Caco-2 (cell line): ENCODE results near the gene DERA. TPM values are rescaled to one million over a fixed set of nuclear protein-coding genes. Genes with fewer than 3 reads are reported as not detected.

Experiments used
- BruUV-seq: library from RNA; stranded (reverse); fragments of 400-500 nt; replicated peaks from 2 replicates; lab custom pipeline; 2021; lab: Mats Ljungman, UMichigan
- CTCF ChIA-PET: fragments of 300-600 bp; sonication (Branson Sonifier 250); formaldehyde crosslinking; loops from one replicate; lab custom pipeline; 2022; ENCODE audit warnings: antibody characterized with exemption; lab: Charles Lee
- POLR2A ChIA-PET: fragments of 300-600 bp; sonication (Branson Sonifier 250); formaldehyde crosslinking; loops from one replicate; lab custom pipeline; 2022; ENCODE audit warnings: antibody characterized with exemption; lab: Charles Lee
- DNase-seq, 2 experiments: peaks; one replicate each; pipeline versions ENCODE4 v3.0.0 to v3.0.0-alpha.2; 2020 to 2022
- H3K27me3 ChIP-seq: replicated peaks from 2 replicates; pipeline ENCODE4 v1.6.0; 2011; ENCODE audit warnings: low read length; ENCODE audit not compliant: control insufficient read depth, insufficient read depth
- H3K36me3 ChIP-seq: 2 replicates; pipeline ENCODE4 v1.5.1; 2011; ENCODE audit warnings: low read length; ENCODE audit not compliant: control insufficient read depth, insufficient read depth
- H3K4me1 ChIP-seq: fragments of 250-450 bp; sonication (Bioruptor Pico); 2 replicates; pipeline ENCODE4 v1.5.1; 2020; ENCODE audit warnings: mild to moderate bottlenecking
- H3K4me3 ChIP-seq: 2 replicates; pipeline ENCODE4 v1.5.1; 2011; ENCODE audit warnings: low read depth, mild to moderate bottlenecking, control low read depth, low read length
- H3K9me3 ChIP-seq: fragments of 250-450 bp; sonication (Bioruptor Pico); 2 replicates; pipeline ENCODE4 v1.5.1; 2020; ENCODE audit warnings: mild to moderate bottlenecking, moderate library complexity
- H3K27ac Mint-ChIP-seq: one replicate; pipeline ENCODE4 v1.8.0; 2022; ENCODE audit warnings: mixed read lengths; ENCODE audit not compliant: unreplicated experiment
- H3K27me3 Mint-ChIP-seq: one replicate; pipeline ENCODE4 v1.8.0; 2022; ENCODE audit warnings: mixed read lengths; ENCODE audit not compliant: insufficient read depth, unreplicated experiment
- H3K36me3 Mint-ChIP-seq: one replicate; pipeline ENCODE4 v1.8.0; 2022; ENCODE audit warnings: mild to moderate bottlenecking, mixed read lengths; ENCODE audit not compliant: insufficient read depth, unreplicated experiment
- H3K4me1 Mint-ChIP-seq: one replicate; pipeline ENCODE4 v1.8.0; 2022; ENCODE audit warnings: low read depth, mixed read lengths; ENCODE audit not compliant: unreplicated experiment
- H3K4me3 Mint-ChIP-seq: one replicate; pipeline ENCODE4 v1.8.0; 2022; ENCODE audit warnings: mild to moderate bottlenecking, moderate library complexity, mixed read lengths; ENCODE audit not compliant: unreplicated experiment
- H3K9me3 Mint-ChIP-seq: one replicate; pipeline ENCODE4 v1.8.0; 2022; ENCODE audit warnings: mixed read lengths; ENCODE audit not compliant: unreplicated experiment
- CTCF ChIP-seq, 2 experiments: fragments of 200-600 bp in 1 of 2; IDR thresholded peaks; 1 replicate in 1 of 2; 2 replicates in 1 of 2; pipeline versions ENCODE4 v1.5.1 to v1.8.0; 2011 to 2022; ENCODE audit warnings: antibody characterized with exemption in 1 of 2, control low read depth in 1 of 2, inconsistent platforms in 1 of 2, low read depth in 1 of 2, low read length in 1 of 2, mild to moderate bottlenecking in 1 of 2, moderate library complexity in 1 of 2; ENCODE audit not compliant: insufficient read depth in 1 of 2, severe bottlenecking in 1 of 2, unreplicated experiment in 1 of 2
- intact Hi-C: fragments of 100-400 bp; cut with micrococcal nuclease; formaldehyde crosslinking; loops from one replicate; pipeline ENCODE4 v1.10.0; 2022; ENCODE audit not compliant: unreplicated experiment
- total RNA-seq: library from RNA; stranded (reverse); gene quantifications from 2 replicates; pipeline ENCODE4 v1.2.3, GENCODE V29; 2022

The DERA gene
- total RNA-seq, 1 experiment from 2014 or later = 86.4 TPM

- intact Hi-C loops = no loop called here
- CTCF ChIA-PET = no interaction called here
Measured at GRCh38 chr12:16020031-16020430, 108.9 kb downstream of the DERA start.

GRCh38 chr12:16021026-16021425 is 109.9 kb downstream of the DERA start:
- no peak overlapping the region for H3K4me3 ChIP-seq
- no peak for TF ChIP-seq CTCF (IDR thresholded peaks at IDR 0.05; ENCODE audit: insufficient read depth in 1 of 2, low read depth in 1 of 2, low read length in 1 of 2, severe bottlenecking in 1 of 2, unreplicated experiment in 1 of 2)

More at GRCh38 chr12:16020031-16020430, 108.9 kb downstream of the DERA start:
- H3K27me3 ChIP-seq = no peaks in the 10 kb centered on the region
- Mint-ChIP-seq H3K4me3 (no peak overlapping the region), H3K36me3 (peaks cover 41% of the 10 kb centered on the region), H3K9me3 (peaks cover 62% of the 10 kb centered on the region), H3K4me1 (peaks cover 16% of the 10 kb centered on the region), H3K27ac (peak overlapping the region; percentile 19), H3K27me3 (no peaks in the 10 kb centered on the region)
- no TSS peak for BruUV-seq
- no peak overlapping the region for H3K4me3 ChIP-seq
- DNase-seq = no peak
- peaks cover 44% of the 10 kb centered on the region for H3K9me3 ChIP-seq
- no peak for TF ChIP-seq CTCF (IDR thresholded peaks at IDR 0.05; ENCODE audit: insufficient read depth in 1 of 2, low read depth in 1 of 2, low read length in 1 of 2, severe bottlenecking in 1 of 2, unreplicated experiment in 1 of 2)
- POLR2A ChIA-PET = no interaction called here
- H3K36me3 ChIP-seq = peaks cover 2% of the 10 kb centered on the region; the same call in 1 of the 2 replicates
- H3K4me1 ChIP-seq = peaks cover 19% of the 10 kb centered on the region

DNA sequence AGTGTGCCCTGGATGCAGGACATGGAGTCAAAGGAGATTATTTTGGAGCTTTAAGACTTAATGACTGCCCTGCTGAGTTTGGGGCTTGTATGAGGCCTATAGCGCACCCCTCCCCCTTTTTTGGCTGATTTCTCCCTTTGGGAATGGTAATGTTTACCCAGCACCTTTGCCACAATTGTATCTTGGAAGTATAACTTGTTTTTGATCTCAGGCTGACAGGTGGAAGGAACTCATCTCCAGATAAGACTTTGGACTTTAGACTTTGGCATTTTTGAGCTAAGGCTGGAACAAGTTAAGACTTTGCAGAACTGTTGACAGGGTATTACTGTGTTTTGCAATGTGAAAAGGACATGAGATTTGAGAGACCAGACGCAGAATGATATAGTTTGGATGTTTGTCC is 110.5 kb downstream of the DERA start:
- CTCF ChIA-PET = interaction anchor here (0.5 to 1.5 kb wide), 2 partner anchors 9 to 68 kb away, joined by 3 to 4 read pairs; no protein-coding TSS in a partner anchor
- Histone ChIP-seq H3K9me3 (peaks cover 40% of the 10 kb centered on the region), H3K36me3 (peaks cover 2% of the 10 kb centered on the region; the same call in 1 of the 2 replicates), H3K4me1 (peaks cover 19% of the 10 kb centered on the region), H3K27me3 (no peaks in the 10 kb centered on the region), H3K4me3 (no peak overlapping the region)
- Mint-ChIP-seq H3K9me3 (peaks cover 53% of the 10 kb centered on the region), H3K4me3 (peak overlapping the region; percentile 30), H3K36me3 (peaks cover 34% of the 10 kb centered on the region), H3K4me1 (peaks cover 16% of the 10 kb centered on the region), H3K27me3 (no peaks in the 10 kb centered on the region), H3K27ac (peak overlapping the region; percentile 70)
- no TSS peak for BruUV-seq
- no peak for TF ChIP-seq CTCF (IDR thresholded peaks at IDR 0.05; ENCODE audit: insufficient read depth in 1 of 2, low read depth in 1 of 2, low read length in 1 of 2, severe bottlenecking in 1 of 2, unreplicated experiment in 1 of 2)
- DNase-seq = peak; percentile 62 to 72
- POLR2A ChIA-PET = interaction anchor here (0.9 kb wide), 1 partner anchor 9 kb away, joined by 5 read pairs; no protein-coding TSS in a partner anchor
- intact Hi-C loops = loop anchor here (1.0 kb wide), 1 partner anchor 9 kb away; no protein-coding TSS in a partner anchor

More at GRCh38 chr12:16021026-16021425, 109.9 kb downstream of the DERA start:
- no peak for DNase-seq
- peaks cover 40% of the 10 kb centered on the region for H3K9me3 ChIP-seq
- Mint-ChIP-seq H3K4me3 (no peak overlapping the region), H3K27ac (peak overlapping the region; percentile 19), H3K9me3 (peaks cover 55% of the 10 kb centered on the region), H3K36me3 (peaks cover 34% of the 10 kb centered on the region), H3K4me1 (peaks cover 16% of the 10 kb centered on the region), H3K27me3 (no peaks in the 10 kb centered on the region)
- peaks cover 2% of the 10 kb centered on the region; the same call in 1 of the 2 replicates for H3K36me3 ChIP-seq
- no peaks in the 10 kb centered on the region for H3K27me3 ChIP-seq
- ChIA-PET POLR2A (no interaction called here), CTCF (no interaction called here)
- H3K4me1 ChIP-seq = peaks cover 19% of the 10 kb centered on the region
- BruUV-seq = no TSS peak
- intact Hi-C loops = loop anchor here (1.0 kb wide), 1 partner anchor 9 kb away; no protein-coding TSS in a partner anchor
